Measurements from ENCODE around the gene DDX19B. TPM values are rescaled to one million over a fixed set of nuclear protein-coding genes. Genes with fewer than 3 reads are reported as not detected.
A peak's percentile ranks its signal among the peaks of the same experiment; 100 is the strongest.

The DDX19B gene
- total and polyA plus RNA-seq, 7 experiments from 2014 or later = 23.6 to 60.5 (median 29.0) TPM

- peaks cover 7 to 34% (median 14%) of the 10 kb centered on the region in 5 donors for H3K36me3 Mint-ChIP-seq
- intact Hi-C loops (cut with micrococcal nuclease) = no loop called here
- H3K4me1 ChIP-seq (ENCODE audit: control insufficient read depth in 2 of 2, insufficient read depth in 2 of 2, low read length in 2 of 2) = peaks cover 0 to 4% of the 10 kb centered on the region in 2 donors
- H3K36me3 ChIP-seq (ENCODE audit: control insufficient read depth in 2 of 3, insufficient read depth in 3 of 3, low read length in 3 of 3) = peaks cover 0 to 55% (median 0%) of the 10 kb centered on the region in 3 experiments
- H3K27me3 ChIP-seq (ENCODE audit: control insufficient read depth in 2 of 2, insufficient read depth in 2 of 2, low read length in 2 of 2) = no peaks in the 10 kb centered on the region
- no peak overlapping the region for H3K27ac ChIP-seq (ENCODE audit: low read depth, low read length)
- H3K27ac Mint-ChIP-seq = peak overlapping the region in 6 of 9 donors; percentile 23 to 71 (median 59)
- H3K4me3 Mint-ChIP-seq = no peak overlapping the region
- ChIA-PET POLR2A (interaction anchor here (0.6 to 1.3 kb wide), 5 partner anchors 8 to 138 kb away, joined by 3 to 5 read pairs (median 3); partner anchors contain the start of gene FCSK), CTCF (interaction anchor here (0.7 to 1.3 kb wide), 2 partner anchors 279 to 281 kb away, joined by 3 read pairs; no protein-coding TSS in a partner anchor)
- H3K27me3 Mint-ChIP-seq = no peaks in the 10 kb centered on the region
- no peak overlapping the region for H3K4me3 ChIP-seq (ENCODE audit: low read length)
- peaks cover 0 to 3% (median 0%) of the 10 kb centered on the region in 11 donors for H3K9me3 Mint-ChIP-seq
- H3K4me1 Mint-ChIP-seq = peaks cover 0 to 16% (median 13%) of the 10 kb centered on the region in 7 donors
- DNase-seq = no peak
- no peak for ATAC-seq
- no peaks in the 10 kb centered on the region for H3K9me3 ChIP-seq (ENCODE audit: control insufficient read depth in 2 of 3, low read length in 3 of 3)
Observed at GRCh38 chr16:70372921-70373728, 74.1 kb downstream of the DDX19B start.

DNA sequence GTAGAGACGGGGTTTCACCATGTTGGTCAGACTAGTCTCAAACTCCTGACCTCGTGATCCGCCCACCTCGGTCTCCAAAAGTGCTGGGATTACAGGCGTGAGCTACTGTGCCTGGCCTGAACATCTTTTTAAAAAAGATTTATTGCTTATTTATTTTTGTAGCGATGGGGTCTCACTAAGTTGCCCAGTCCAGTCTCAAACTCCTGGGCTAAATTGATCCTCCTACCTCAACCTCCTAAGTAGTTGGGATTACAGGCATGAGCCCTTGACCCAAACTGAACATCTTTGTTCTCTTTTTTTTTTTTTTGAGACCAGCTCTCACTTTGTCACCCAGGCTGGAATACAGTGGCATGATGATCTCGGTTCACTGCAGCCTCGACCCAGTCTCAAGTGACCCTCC lies 75.2 kb downstream of the DDX19B start:
- intact Hi-C loops (cut with micrococcal nuclease) = no loop called here
- CTCF ChIA-PET = no interaction called here

GRCh38 chr16:70375636-70376611 lies 76.9 kb downstream of the DDX19B start:
- Histone ChIP-seq H3K4me1 (ENCODE audit: control insufficient read depth in 2 of 2, insufficient read depth in 2 of 2, low read length in 2 of 2) (peaks cover 9 to 13% of the 10 kb centered on the region in 2 donors), H3K27ac (ENCODE audit: low read depth, low read length) (peak overlapping the region; percentile 25), H3K9me3 (ENCODE audit: control insufficient read depth in 2 of 3, low read length in 3 of 3) (no peaks in the 10 kb centered on the region), H3K36me3 (ENCODE audit: control insufficient read depth in 2 of 3, insufficient read depth in 3 of 3, low read length in 3 of 3) (peaks cover 0 to 35% (median 3%) of the 10 kb centered on the region in 3 experiments), H3K27me3 (ENCODE audit: control insufficient read depth in 2 of 2, insufficient read depth in 2 of 2, low read length in 2 of 2) (no peaks in the 10 kb centered on the region), H3K4me3 (ENCODE audit: low read length) (no peak overlapping the region)
- Mint-ChIP-seq H3K27ac (peak overlapping the region in 5 of 9 donors; percentile 28 to 79 (median 72)), H3K9me3 (peaks cover 0 to 3% (median 0%) of the 10 kb centered on the region in 11 donors), H3K27me3 (no peaks in the 10 kb centered on the region), H3K4me3 (no peak overlapping the region), H3K4me1 (peaks cover 0 to 23% (median 17%) of the 10 kb centered on the region in 7 donors), H3K36me3 (peaks cover 3 to 24% (median 12%) of the 10 kb centered on the region in 5 donors)
- ChIA-PET POLR2A (interaction anchor here (0.8 to 1.6 kb wide), 3 partner anchors 31 to 121 kb away, joined by 3 to 7 read pairs (median 7); partner anchors contain the start of gene FCSK), CTCF (no interaction called here)
- ATAC-seq = no peak
- no peak for DNase-seq
- intact Hi-C loops (cut with micrococcal nuclease) = no loop called here

More for the DNA sequence above, 75.2 kb downstream of the DDX19B start:
- H3K27ac Mint-ChIP-seq = peak overlapping the region in 6 of 9 donors; percentile 7 to 75 (median 48)
- H3K4me1 ChIP-seq (ENCODE audit: control insufficient read depth in 2 of 2, insufficient read depth in 2 of 2, low read length in 2 of 2) = peaks cover 3 to 6% of the 10 kb centered on the region in 2 donors
- no peaks in the 10 kb centered on the region for H3K9me3 ChIP-seq (ENCODE audit: control insufficient read depth in 2 of 3, low read length in 3 of 3)
- H3K36me3 Mint-ChIP-seq = peaks cover 7 to 30% (median 14%) of the 10 kb centered on the region in 5 donors
- ATAC-seq (no peak), DNase-seq (no peak)
- H3K4me1 Mint-ChIP-seq = peaks cover under 1 to 20% (median 14%) of the 10 kb centered on the region in 7 donors
- peaks cover 0 to 3% (median 0%) of the 10 kb centered on the region in 11 donors for H3K9me3 Mint-ChIP-seq
- POLR2A ChIA-PET = interaction anchor here (0.8 kb wide), 1 partner anchor 97 kb away, joined by 3 read pairs; no protein-coding TSS in a partner anchor
- no peaks in the 10 kb centered on the region for H3K27me3 ChIP-seq (ENCODE audit: control insufficient read depth in 2 of 2, insufficient read depth in 2 of 2, low read length in 2 of 2)
- H3K27ac ChIP-seq (ENCODE audit: low read depth, low read length) = no peak overlapping the region
- H3K4me3 ChIP-seq (ENCODE audit: low read length) = no peak overlapping the region
- H3K4me3 Mint-ChIP-seq = no peak overlapping the region
- no peaks in the 10 kb centered on the region for H3K27me3 Mint-ChIP-seq
- peaks cover 0 to 47% (median 3%) of the 10 kb centered on the region in 3 experiments for H3K36me3 ChIP-seq (ENCODE audit: control insufficient read depth in 2 of 3, insufficient read depth in 3 of 3, low read length in 3 of 3)

GRCh38 chr16:70377782-70378181 lies 78.8 kb downstream of the DDX19B start:
- DNase-seq = no peak
- ChIA-PET POLR2A (interaction anchor here (0.7 to 5.1 kb wide), 7 partner anchors 29 to 170 kb away, joined by 3 to 59 read pairs (median 5); partner anchors contain the start of genes COG4, DDX19A, SF3B3 and ST3GAL2), CTCF (no interaction called here)
- intact Hi-C loops (cut with micrococcal nuclease) = no loop called here
- H3K4me3 Mint-ChIP-seq = peak overlapping the region in 9 of 10 donors; percentile 19 to 67 (median 38)
- Histone ChIP-seq H3K9me3 (ENCODE audit: control insufficient read depth in 2 of 3, low read length in 3 of 3) (no peaks in the 10 kb centered on the region), H3K4me3 (ENCODE audit: low read length) (no peak overlapping the region), H3K4me1 (ENCODE audit: control insufficient read depth in 2 of 2, insufficient read depth in 2 of 2, low read length in 2 of 2) (peaks cover 9 to 13% of the 10 kb centered on the region in 2 donors), H3K36me3 (ENCODE audit: control insufficient read depth in 2 of 3, insufficient read depth in 3 of 3, low read length in 3 of 3) (peaks cover 0 to 20% (median 3%) of the 10 kb centered on the region in 3 experiments), H3K27me3 (ENCODE audit: control insufficient read depth in 2 of 2, insufficient read depth in 2 of 2, low read length in 2 of 2) (no peaks in the 10 kb centered on the region), H3K27ac (ENCODE audit: low read depth, low read length) (no peak overlapping the region)
- ATAC-seq = no peak
- H3K9me3 Mint-ChIP-seq = peaks cover 0 to 6% (median 0%) of the 10 kb centered on the region in 11 donors
- H3K27ac Mint-ChIP-seq = peak overlapping the region in 6 of 9 donors; percentile 1 to 84 (median 56)
- H3K27me3 Mint-ChIP-seq = no peaks in the 10 kb centered on the region
- peaks cover 0 to 29% (median 23%) of the 10 kb centered on the region in 7 donors for H3K4me1 Mint-ChIP-seq
- H3K36me3 Mint-ChIP-seq = peaks cover 0 to 12% (median 4%) of the 10 kb centered on the region in 5 donors

- H3K4me3 Mint-ChIP-seq = peak overlapping the region in 9 of 10 donors; percentile 12 to 100 (median 89)
- H3K4me1 ChIP-seq (ENCODE audit: control insufficient read depth in 2 of 2, insufficient read depth in 2 of 2, low read length in 2 of 2) = peaks cover 9 to 13% of the 10 kb centered on the region in 2 donors
- no peak for DNase-seq
- no peaks in the 10 kb centered on the region for H3K27me3 ChIP-seq (ENCODE audit: control insufficient read depth in 2 of 2, insufficient read depth in 2 of 2, low read length in 2 of 2)
- H3K27me3 Mint-ChIP-seq = no peaks in the 10 kb centered on the region
- no peak overlapping the region for H3K4me3 ChIP-seq (ENCODE audit: low read length)
- ChIA-PET POLR2A (interaction anchor here (0.5 to 5.1 kb wide), 11 partner anchors 10 to 169 kb away, joined by 3 to 59 read pairs (median 4); partner anchors contain the start of genes COG4, DDX19A, SF3B3 and ST3GAL2), CTCF (interaction anchor here (1.2 to 1.3 kb wide), 2 partner anchors 61 to 81 kb away, joined by 3 read pairs; no protein-coding TSS in a partner anchor)
- H3K36me3 ChIP-seq (ENCODE audit: control insufficient read depth in 2 of 3, insufficient read depth in 3 of 3, low read length in 3 of 3) = peaks cover 0 to 12% (median 3%) of the 10 kb centered on the region in 3 experiments
- H3K9me3 ChIP-seq (ENCODE audit: control insufficient read depth in 2 of 3, low read length in 3 of 3) = no peaks in the 10 kb centered on the region
- peak overlapping the region in 6 of 9 donors; percentile 17 to 97 (median 74) for H3K27ac Mint-ChIP-seq
- H3K9me3 Mint-ChIP-seq = peaks cover 0 to 6% (median 0%) of the 10 kb centered on the region in 11 donors
- ATAC-seq = no peak
- peaks cover 0 to 29% (median 24%) of the 10 kb centered on the region in 7 donors for H3K4me1 Mint-ChIP-seq
- intact Hi-C loops (cut with micrococcal nuclease) = no loop called here
- H3K36me3 Mint-ChIP-seq = peaks cover 0 to 11% (median 3%) of the 10 kb centered on the region in 5 donors
- H3K27ac ChIP-seq (ENCODE audit: low read depth, low read length) = peak overlapping the region; percentile 83
Observed at GRCh38 chr16:70378869-70379493, 80.0 kb downstream of the DDX19B start.
